Choroid plexus epithelial cell (primary cell): Measurements from ENCODE around the gene RIPOR1.
"Not testable (repeated sequence)": the region's sequence is repeated elsewhere in the genome, so short reads cannot be mapped to it uniquely, and the experiment has no call there.

Source experiments
- DNase-seq: peaks from one replicate; pipeline ENCODE4 v3.0.0-alpha.2; 2010; ENCODE audit warnings: low read depth
- H3K4me3 ChIP-seq: 2 replicates; pipeline ENCODE4 v1.5.1; 2011; ENCODE audit warnings: low read depth, mild to moderate bottlenecking, control low read depth, low read length, moderate library complexity
- TF ChIP-seq, protein P1 (sequence below): conservative IDR thresholded peaks from 2 replicates; pipeline ENCODE4 v1.5.1; 2011; ENCODE audit warnings: low read depth, mild to moderate bottlenecking, control low read depth, inconsistent platforms, low read length, moderate library complexity

RIPOR1 gene

DNA sequence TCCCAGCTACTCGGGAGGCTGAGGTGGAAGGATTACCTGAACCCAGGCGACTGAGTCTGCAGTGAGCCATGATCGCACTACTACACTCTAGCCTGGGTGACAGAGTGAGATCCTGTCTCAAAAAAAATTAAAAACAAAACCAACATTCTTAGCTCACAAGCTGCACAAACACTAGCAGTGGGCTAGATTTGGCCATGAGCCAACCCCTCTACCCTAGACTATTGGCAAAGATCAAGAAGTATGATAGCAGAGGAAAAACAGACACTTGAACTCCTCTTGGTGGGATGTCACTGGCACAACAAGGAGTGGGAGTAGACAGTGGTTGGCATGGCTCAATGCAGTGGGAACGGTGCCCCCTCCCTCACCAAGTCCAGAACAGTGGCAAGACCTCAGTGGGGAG lies 19.6 kb upstream of the RIPOR1 start:
- DNase-seq = no peak
- no peak overlapping the region for H3K4me3 ChIP-seq
- TF ChIP-seq, protein P1, sequence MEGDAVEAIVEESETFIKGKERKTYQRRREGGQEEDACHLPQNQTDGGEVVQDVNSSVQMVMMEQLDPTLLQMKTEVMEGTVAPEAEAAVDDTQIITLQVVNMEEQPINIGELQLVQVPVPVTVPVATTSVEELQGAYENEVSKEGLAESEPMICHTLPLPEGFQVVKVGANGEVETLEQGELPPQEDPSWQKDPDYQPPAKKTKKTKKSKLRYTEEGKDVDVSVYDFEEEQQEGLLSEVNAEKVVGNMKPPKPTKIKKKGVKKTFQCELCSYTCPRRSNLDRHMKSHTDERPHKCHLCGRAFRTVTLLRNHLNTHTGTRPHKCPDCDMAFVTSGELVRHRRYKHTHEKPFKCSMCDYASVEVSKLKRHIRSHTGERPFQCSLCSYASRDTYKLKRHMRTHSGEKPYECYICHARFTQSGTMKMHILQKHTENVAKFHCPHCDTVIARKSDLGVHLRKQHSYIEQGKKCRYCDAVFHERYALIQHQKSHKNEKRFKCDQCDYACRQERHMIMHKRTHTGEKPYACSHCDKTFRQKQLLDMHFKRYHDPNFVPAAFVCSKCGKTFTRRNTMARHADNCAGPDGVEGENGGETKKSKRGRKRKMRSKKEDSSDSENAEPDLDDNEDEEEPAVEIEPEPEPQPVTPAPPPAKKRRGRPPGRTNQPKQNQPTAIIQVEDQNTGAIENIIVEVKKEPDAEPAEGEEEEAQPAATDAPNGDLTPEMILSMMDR = no peak

DNA sequence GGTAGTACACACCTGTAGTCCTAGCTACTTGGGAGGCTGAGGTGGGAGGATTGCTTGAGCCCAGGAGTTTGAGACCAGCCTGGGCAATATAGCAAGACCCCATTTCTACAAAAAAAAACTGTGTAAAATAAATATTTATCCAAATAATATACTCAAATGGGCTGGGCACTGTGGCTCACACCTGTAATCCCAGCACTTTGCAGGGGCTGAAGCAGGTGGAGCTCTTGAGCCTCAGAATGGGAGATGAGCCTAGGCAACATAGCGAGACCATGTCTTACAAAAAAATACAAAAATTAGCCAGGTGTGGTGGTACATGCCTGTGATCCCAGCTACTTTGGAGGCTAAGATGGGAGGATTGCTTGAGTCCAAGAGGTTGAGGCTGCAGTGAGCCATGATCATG lies 14.7 kb upstream of the RIPOR1 start:
- not testable (repeated sequence) for DNase-seq, H3K4me3 ChIP-seq

DNA sequence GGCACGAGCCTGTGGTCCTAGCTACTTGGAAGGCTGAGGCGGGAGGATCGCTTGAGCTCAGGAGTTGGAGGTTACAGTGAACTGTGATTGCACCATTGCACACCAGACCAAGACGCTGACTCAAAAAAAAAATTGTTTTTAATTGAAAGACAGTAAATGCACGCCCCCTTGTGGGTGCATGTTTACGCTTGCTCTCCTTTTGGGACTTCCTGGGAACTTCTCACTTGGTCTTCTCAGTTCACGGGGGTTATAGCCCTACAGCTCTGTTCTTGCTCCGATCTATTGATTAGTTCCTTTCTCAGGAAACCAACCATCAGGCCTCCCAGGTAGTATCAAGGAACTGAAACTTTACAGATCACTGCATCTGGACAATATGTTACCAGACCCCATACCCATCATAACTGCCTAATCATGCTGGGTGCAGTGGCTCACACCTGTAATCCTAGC lies 14.2 kb upstream of the RIPOR1 start:
- H3K4me3 ChIP-seq = no peak overlapping the region
- DNase-seq = peak; percentile 93
- TF ChIP-seq, protein P1 = peak; percentile 82

DNA sequence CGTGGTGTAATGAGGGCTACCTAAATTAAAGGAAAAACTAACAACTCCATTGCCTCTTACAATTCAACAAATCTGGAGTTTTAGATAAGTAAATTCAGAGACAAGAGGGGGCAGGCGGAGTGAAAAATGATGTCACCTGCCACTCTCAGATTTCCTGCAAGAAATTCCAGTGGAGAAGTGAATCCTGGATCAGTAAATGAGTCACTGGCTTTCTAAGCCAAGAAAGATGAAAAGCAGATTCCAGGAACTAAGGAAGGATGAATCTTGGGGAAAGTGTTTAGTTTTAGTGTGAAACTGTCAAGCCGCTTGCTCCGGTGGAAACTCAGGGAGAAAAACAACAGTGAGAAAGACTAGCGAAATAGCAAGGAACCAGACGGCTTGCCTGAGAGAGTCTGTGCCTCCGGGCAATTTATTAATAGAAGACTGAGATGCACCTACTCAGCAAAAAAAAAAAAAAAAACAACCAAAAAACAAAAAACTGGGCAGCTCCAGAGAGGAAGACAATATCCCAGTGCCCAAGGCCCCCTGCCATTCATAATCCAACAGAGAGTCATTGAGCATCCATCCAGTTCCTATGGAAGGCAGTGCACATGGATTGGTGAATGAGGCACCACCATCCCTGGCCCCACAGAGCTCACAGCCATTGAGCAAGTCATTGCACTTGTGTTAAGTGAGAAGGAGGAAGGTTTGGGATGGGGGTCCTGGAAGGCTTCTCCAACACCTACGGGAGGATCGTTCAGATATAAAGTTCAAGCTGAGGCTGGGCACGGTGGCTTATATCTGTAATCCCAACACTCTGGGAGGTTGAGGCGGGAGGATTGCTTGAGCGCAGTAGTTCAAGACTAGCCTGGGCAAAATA lies 12.1 kb upstream of the RIPOR1 start:
- peak; percentile 24 for DNase-seq
- no peak overlapping the region for H3K4me3 ChIP-seq
- TF ChIP-seq, protein P1 = no peak

DNA sequence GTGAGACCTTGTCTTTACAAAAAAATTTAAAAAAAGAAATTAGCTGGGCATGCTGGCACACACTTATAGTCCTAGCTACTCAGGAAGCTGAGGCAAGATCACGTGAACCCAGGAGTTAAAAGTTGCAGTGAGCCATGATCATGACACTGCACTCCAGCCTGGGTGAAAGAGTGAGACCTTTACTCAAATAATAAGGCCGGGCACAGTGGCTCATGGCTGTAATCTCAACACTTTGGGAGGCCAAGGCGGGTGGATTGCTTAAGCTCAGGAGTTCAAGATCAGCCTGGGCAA lies 11.5 kb upstream of the RIPOR1 start:
- no peak for DNase-seq
- TF ChIP-seq, protein P1 = no peak
- no peak overlapping the region for H3K4me3 ChIP-seq

DNA sequence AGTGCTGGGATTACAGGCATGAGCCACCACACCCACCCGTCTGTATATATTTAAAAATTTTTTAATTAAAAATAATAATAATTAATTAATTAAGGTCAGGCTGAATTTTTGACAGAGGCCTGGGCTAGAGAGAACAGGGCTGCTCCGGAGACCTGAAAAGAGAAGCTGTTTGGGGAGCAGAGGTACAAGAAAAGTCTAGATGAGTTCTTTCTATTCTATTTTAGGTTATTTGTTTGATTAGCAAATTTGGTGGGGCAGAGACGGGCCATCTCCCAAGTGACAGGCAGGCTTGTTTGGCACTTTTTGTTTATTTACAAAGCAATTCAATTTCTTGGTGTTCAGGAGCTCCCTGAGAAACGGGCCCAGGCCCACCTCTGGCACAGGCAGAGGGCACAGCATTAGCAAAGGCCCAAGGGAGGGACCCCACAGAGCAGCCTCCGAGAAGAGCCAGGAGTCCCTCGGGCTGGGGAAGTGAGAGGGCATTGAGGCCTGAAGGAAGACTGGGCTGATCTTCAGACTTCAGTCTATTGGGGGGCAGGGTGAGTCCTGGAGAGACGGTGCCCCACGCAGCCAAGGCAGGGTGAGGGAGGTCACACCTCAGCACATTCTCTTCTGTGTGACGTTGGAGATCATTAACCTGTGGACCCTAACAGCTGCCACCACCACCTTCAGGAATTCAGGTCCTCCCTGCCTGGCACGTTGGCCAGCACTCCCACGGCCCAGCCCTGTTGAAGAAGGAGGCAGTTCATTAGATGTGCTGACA lies 10.8 kb upstream of the RIPOR1 start:
- no peak for DNase-seq
- TF ChIP-seq, protein P1 = no peak
- no peak overlapping the region for H3K4me3 ChIP-seq

DNA sequence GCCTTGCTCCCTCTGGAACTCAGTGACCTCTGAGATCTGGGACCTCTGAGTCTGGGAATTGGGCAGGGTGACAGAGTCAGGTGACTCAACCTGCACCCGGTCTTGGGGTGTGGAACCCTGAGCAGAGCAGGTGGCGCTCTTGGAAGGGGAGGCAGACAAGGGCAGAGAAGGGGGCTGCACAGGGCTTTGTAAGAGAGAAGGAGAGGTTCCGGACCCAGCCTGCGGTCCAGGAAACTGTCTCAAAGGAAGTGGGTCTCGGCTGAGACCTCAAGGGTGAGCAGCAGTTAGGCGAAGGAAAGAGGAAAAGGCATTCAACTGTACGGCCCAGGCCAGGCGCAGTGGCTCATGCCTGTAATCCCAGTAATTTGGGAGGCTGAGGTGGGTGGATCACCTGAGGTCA lies 10.0 kb upstream of the RIPOR1 start:
- no peak for DNase-seq
- no peak overlapping the region for H3K4me3 ChIP-seq
- TF ChIP-seq, protein P1 = no peak
